Mesenchymal stem cell (in vitro differentiated cells and primary cell): ENCODE measurements around the gene MGST2.

Experiments used
- DNase-seq: peaks from one replicate; pipeline ENCODE4 v3.0.0-alpha.2; 2013
- H2AFZ ChIP-seq: one replicate; pipeline ENCODE4 v1.6.1; 2013; ENCODE audit warnings: low read depth, mild to moderate bottlenecking, control low read depth, inconsistent platforms, low read length, moderate library complexity
- H2AK5ac ChIP-seq: 2 replicates; pipeline ENCODE4 v1.6.1; 2013; ENCODE audit warnings: low read length, moderate library complexity, mild to moderate bottlenecking, inconsistent platforms; ENCODE audit not compliant: severe bottlenecking
- H2BK120ac ChIP-seq: one replicate; pipeline ENCODE4 v1.6.1; 2013; ENCODE audit warnings: low read depth, mild to moderate bottlenecking, inconsistent platforms, low read length, moderate library complexity
- H2BK12ac ChIP-seq, 2 experiments: one replicate each; pipeline ENCODE4 v1.6.1; 2013; ENCODE audit warnings: inconsistent platforms in 2 of 2, low read length in 2 of 2, mild to moderate bottlenecking in 2 of 2, moderate library complexity in 2 of 2, control low read depth in 1 of 2
- H2BK15ac ChIP-seq: one replicate; pipeline ENCODE4 v1.6.1; 2013; ENCODE audit warnings: mild to moderate bottlenecking, low read depth, inconsistent platforms; ENCODE audit not compliant: poor library complexity, severe bottlenecking
- H2BK5ac ChIP-seq: 2 replicates; pipeline ENCODE4 v1.6.1; 2013; ENCODE audit warnings: low read depth, mild to moderate bottlenecking, low read length, control low read depth, inconsistent platforms; ENCODE audit not compliant: poor library complexity, severe bottlenecking
- H3K14ac ChIP-seq, 2 experiments: one replicate each; pipeline ENCODE4 v1.6.1; 2013; ENCODE audit warnings: inconsistent platforms in 2 of 2, low read length in 2 of 2, control low read depth in 1 of 2, mild to moderate bottlenecking in 1 of 2, moderate library complexity in 1 of 2
- H3K18ac ChIP-seq, 2 experiments: one replicate each; pipeline ENCODE4 v1.6.1; 2013; ENCODE audit warnings: inconsistent platforms in 2 of 2, low read length in 2 of 2, control low read depth in 1 of 2, low read depth in 1 of 2, mild to moderate bottlenecking in 1 of 2
- H3K23ac ChIP-seq, 2 experiments: one replicate each; pipeline ENCODE4 v1.6.1; 2013; ENCODE audit warnings: inconsistent platforms in 2 of 2, low read length in 2 of 2, mild to moderate bottlenecking in 2 of 2, moderate library complexity in 2 of 2, control low read depth in 1 of 2
- H3K27ac ChIP-seq: 2 replicates; pipeline ENCODE4 v1.5.1; 2013; ENCODE audit warnings: mild to moderate bottlenecking, moderate library complexity, low read length, control low read depth, inconsistent platforms; ENCODE audit not compliant: poor library complexity, severe bottlenecking
- H3K27me3 ChIP-seq, 2 experiments: 2 replicates each; pipeline versions ENCODE4 v1.6.1 to v1.7.0; 2013; ENCODE audit warnings: low read length in 2 of 2, mild to moderate bottlenecking in 2 of 2, moderate library complexity in 2 of 2, control low read depth in 1 of 2, inconsistent platforms in 1 of 2; ENCODE audit not compliant: control insufficient read depth in 1 of 2, insufficient read depth in 1 of 2
- H3K36me3 ChIP-seq, 2 experiments: 2 replicates each; pipeline versions ENCODE4 v1.6.1 to v1.7.0; 2013; ENCODE audit warnings: low read length in 2 of 2, control low read depth in 1 of 2, inconsistent platforms in 1 of 2, low read depth in 1 of 2, mild to moderate bottlenecking in 1 of 2; ENCODE audit not compliant: insufficient read depth in 2 of 2, control insufficient read depth in 1 of 2
- H3K4ac ChIP-seq, 2 experiments: one replicate each; pipeline ENCODE4 v1.6.1; 2013; ENCODE audit warnings: inconsistent platforms in 2 of 2, low read length in 2 of 2, mild to moderate bottlenecking in 2 of 2, moderate library complexity in 2 of 2, control low read depth in 1 of 2, low read depth in 1 of 2
- H3K4me1 ChIP-seq: 2 replicates; pipeline ENCODE4 v1.6.1; 2013; ENCODE audit warnings: low read depth, low read length, control low read depth; ENCODE audit not compliant: control insufficient read depth, insufficient read depth
- H3K4me2 ChIP-seq: 2 replicates; pipeline ENCODE4 v1.6.1; 2013; ENCODE audit warnings: low read length, mild to moderate bottlenecking, inconsistent platforms; ENCODE audit not compliant: poor library complexity, severe bottlenecking
- H3K4me3 ChIP-seq, 2 experiments: 2 replicates each; pipeline versions ENCODE4 v1.5.1 to v1.7.0; 2013; ENCODE audit warnings: low read length in 2 of 2, mild to moderate bottlenecking in 2 of 2, control low read depth in 1 of 2, low read depth in 1 of 2; ENCODE audit not compliant: insufficient read depth in 1 of 2
- H3K79me1 ChIP-seq: replicated peaks from 2 replicates; pipeline ENCODE4 v1.6.1; 2013; ENCODE audit warnings: mild to moderate bottlenecking, control low read depth, low read length, inconsistent platforms; ENCODE audit not compliant: poor library complexity, severe bottlenecking
- H3K9ac ChIP-seq: 2 replicates; pipeline ENCODE4 v1.7.0; 2013; ENCODE audit warnings: mild to moderate bottlenecking, low read length, moderate library complexity
- H3K9me3 ChIP-seq: 2 replicates; pipeline ENCODE4 v1.7.0; 2013; ENCODE audit warnings: mild to moderate bottlenecking, low read length; ENCODE audit not compliant: control insufficient read depth
- H4K8ac ChIP-seq: one replicate; pipeline ENCODE4 v1.6.1; 2013; ENCODE audit warnings: inconsistent platforms, mild to moderate bottlenecking, low read length, moderate library complexity
- H4K91ac ChIP-seq: one replicate; pipeline ENCODE4 v1.6.1; 2013; ENCODE audit warnings: mild to moderate bottlenecking, low read length, inconsistent platforms
- WGBS: methylation state at CpG from one replicate; pipeline ENCODE4 v1.1.7; 2013; ENCODE audit warnings: mixed read lengths; 5-methylcytosine and 5-hydroxymethylcytosine counted together

Gene MGST2

DNA sequence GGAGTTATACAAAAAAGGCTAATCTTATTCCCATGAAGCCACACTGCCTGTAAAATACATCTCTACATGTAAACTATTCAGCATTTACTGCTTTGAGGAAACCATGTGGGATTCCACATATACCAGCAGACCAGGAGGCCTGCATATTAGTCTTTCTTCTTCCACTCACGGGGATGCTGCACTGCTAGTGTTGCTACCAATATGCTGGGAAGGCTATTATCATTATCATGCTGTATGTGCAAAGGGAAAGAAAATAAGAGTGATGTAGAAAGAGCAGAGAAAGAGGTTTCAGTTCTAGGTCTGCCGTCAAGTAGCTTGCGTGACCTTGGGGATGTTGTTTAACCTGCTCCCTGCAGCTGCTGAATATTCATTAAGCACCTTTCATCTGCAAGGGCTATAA, 61.0 kb downstream of the MGST2 start:
- H2BK15ac ChIP-seq: no peak overlapping the region
- H3K4ac ChIP-seq: peak overlapping the region in 1 of 2 experiments; percentile 13
- no peak overlapping the region for H2BK5ac ChIP-seq
- H3K79me1 ChIP-seq: peaks cover 6% of the 10 kb centered on the region
- no peak overlapping the region for H2AK5ac ChIP-seq
- no peak overlapping the region for H2BK120ac ChIP-seq
- H4K8ac ChIP-seq: no peak overlapping the region
- no peak overlapping the region for H3K27ac ChIP-seq
- H3K14ac ChIP-seq: no peak overlapping the region
- no peak overlapping the region for H4K91ac ChIP-seq
- no peak overlapping the region for H2AFZ ChIP-seq
- H3K18ac ChIP-seq: no peak overlapping the region
- no peak overlapping the region for H3K4me3 ChIP-seq
- no peaks in the 10 kb centered on the region for H3K9me3 ChIP-seq
- H3K27me3 ChIP-seq: no peaks in the 10 kb centered on the region
- 92% methylated on average over 3 of the region's 3 CpGs for WGBS
- no peak overlapping the region for H3K9ac ChIP-seq
- H3K23ac ChIP-seq: no peak overlapping the region
- peaks cover 12 to 20% of the 10 kb centered on the region in 2 experiments for H3K36me3 ChIP-seq
- H3K4me1 ChIP-seq: peaks cover 2% of the 10 kb centered on the region
- DNase-seq: no peak
- no peak overlapping the region for H3K4me2 ChIP-seq
- H2BK12ac ChIP-seq: no peak overlapping the region

DNA sequence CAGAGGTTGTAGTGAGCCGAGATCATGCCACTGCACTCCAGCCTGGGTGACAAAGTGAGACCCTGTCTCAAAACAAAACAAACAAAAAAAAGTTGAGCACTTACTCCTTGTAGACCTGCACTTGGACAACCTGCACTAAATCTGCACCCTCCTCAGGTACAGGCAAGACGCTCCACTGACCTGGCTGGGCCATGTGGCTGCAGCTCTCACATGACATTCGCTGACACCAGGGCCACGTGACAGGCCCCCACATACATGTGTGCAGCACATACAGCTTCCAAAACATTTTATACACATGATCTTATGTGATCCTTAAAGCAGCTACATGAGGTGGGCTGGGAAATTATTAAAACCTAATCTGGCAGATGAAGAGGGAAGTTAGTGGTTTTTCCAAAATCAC, 62.5 kb downstream of the MGST2 start:
- H3K14ac ChIP-seq: no peak overlapping the region
- H2BK15ac ChIP-seq: no peak overlapping the region
- H3K27me3 ChIP-seq: no peaks in the 10 kb centered on the region
- WGBS: 93% methylated on average over 4 of the region's 4 CpGs
- no peak overlapping the region for H2AK5ac ChIP-seq
- peaks cover 6% of the 10 kb centered on the region for H3K79me1 ChIP-seq
- H4K91ac ChIP-seq: no peak overlapping the region
- no peak for DNase-seq
- no peak overlapping the region for H2BK5ac ChIP-seq
- H4K8ac ChIP-seq: no peak overlapping the region
- H3K27ac ChIP-seq: no peak overlapping the region
- H3K4me3 ChIP-seq: no peak overlapping the region
- H3K4me1 ChIP-seq: peaks cover 2% of the 10 kb centered on the region
- no peak overlapping the region for H3K23ac ChIP-seq
- H2AFZ ChIP-seq: no peak overlapping the region
- no peaks in the 10 kb centered on the region for H3K9me3 ChIP-seq
- no peak overlapping the region for H3K4me2 ChIP-seq
- no peak overlapping the region for H2BK120ac ChIP-seq
- H3K18ac ChIP-seq: no peak overlapping the region
- no peak overlapping the region for H3K4ac ChIP-seq
- H2BK12ac ChIP-seq: no peak overlapping the region
- no peak overlapping the region for H3K9ac ChIP-seq
- peaks cover 12 to 20% of the 10 kb centered on the region in 2 experiments for H3K36me3 ChIP-seq

DNA sequence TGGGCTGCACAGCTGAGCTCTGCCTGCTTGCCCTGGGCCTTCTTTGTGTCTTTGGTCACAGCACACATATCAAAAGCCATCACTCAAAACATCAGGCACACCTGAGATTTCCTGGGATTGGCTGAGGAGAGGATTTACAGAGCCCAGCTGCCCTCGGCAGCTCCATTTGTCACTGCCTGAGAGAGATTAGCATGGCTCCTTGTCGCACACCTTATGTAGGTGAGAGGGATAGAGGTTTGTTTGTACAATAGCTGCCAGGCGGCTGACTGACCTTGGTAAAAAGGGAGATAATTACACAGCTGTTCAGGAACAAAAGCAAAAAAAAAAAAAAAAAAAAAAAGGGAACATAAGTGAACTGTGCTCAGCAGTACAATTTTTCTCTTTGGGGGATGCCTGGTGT, 63.2 kb downstream of the MGST2 start:
- H3K27me3 ChIP-seq: no peaks in the 10 kb centered on the region
- peaks cover 7% of the 10 kb centered on the region for H3K79me1 ChIP-seq
- H2BK5ac ChIP-seq: no peak overlapping the region
- WGBS: 96% methylated on average over 3 of the region's 3 CpGs
- no peak overlapping the region for H2BK12ac ChIP-seq
- no peak overlapping the region for H3K27ac ChIP-seq
- H4K91ac ChIP-seq: no peak overlapping the region
- no peak overlapping the region for H2BK120ac ChIP-seq
- no peaks in the 10 kb centered on the region for H3K9me3 ChIP-seq
- H3K4me2 ChIP-seq: no peak overlapping the region
- no peak overlapping the region for H3K14ac ChIP-seq
- H3K36me3 ChIP-seq: peaks cover 12 to 20% of the 10 kb centered on the region in 2 experiments
- H2AFZ ChIP-seq: no peak overlapping the region
- no peak overlapping the region for H3K4me3 ChIP-seq
- H3K4ac ChIP-seq: no peak overlapping the region
- H4K8ac ChIP-seq: no peak overlapping the region
- H2BK15ac ChIP-seq: no peak overlapping the region
- H3K23ac ChIP-seq: no peak overlapping the region
- peaks cover 2% of the 10 kb centered on the region for H3K4me1 ChIP-seq
- no peak overlapping the region for H3K18ac ChIP-seq
- no peak for DNase-seq
- no peak overlapping the region for H3K9ac ChIP-seq
- H2AK5ac ChIP-seq: no peak overlapping the region

DNA sequence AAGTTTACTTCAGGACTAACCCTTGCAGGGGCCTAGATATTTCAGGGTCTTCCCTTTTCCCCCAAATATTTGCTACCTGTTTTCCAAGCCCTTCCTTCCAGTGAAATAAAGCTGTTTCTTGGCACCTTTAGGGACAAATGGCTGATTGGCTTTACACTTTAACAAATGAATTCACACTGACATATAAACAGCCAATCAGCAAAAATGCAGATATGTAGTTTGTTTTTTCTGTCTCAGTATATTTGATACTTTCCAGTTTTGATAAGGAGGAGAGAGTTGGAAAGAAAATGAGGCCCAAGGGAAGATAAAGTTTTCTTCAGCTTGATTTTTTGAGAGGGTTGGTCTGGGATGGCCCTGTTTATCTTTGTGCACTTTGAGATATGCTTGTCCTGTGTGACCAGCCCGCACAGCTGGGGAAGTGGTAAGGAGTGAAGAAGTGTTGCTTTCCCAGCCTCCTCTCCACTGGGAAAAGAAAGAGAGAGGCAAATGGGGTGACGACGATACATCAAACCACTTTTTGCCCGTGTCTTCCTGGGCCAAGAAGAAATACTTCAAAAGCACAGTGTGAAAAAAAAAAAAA, 67.5 kb downstream of the MGST2 start:
- 31% methylated on average over 1 of the region's 4 CpGs for WGBS
- peak; percentile 19 for DNase-seq

More for the DNA sequence above, 67.5 kb downstream of the MGST2 start:
- Histone ChIP-seq H2BK12ac (no peak overlapping the region), H2AK5ac (no peak overlapping the region), H2BK15ac (no peak overlapping the region), H3K27ac (no peak overlapping the region), H3K4ac (no peak overlapping the region), H3K23ac (no peak overlapping the region), H3K9ac (no peak overlapping the region), H3K9me3 (no peaks in the 10 kb centered on the region), H3K27me3 (no peaks in the 10 kb centered on the region), H3K4me1 (peaks cover 5% of the 10 kb centered on the region), H4K91ac (no peak overlapping the region), H3K4me2 (no peak overlapping the region), H3K36me3 (peaks cover 7 to 11% of the 10 kb centered on the region in 2 experiments), H3K79me1 (peaks cover 8% of the 10 kb centered on the region), H3K4me3 (no peak overlapping the region), H3K18ac (no peak overlapping the region), H2BK5ac (no peak overlapping the region), H4K8ac (no peak overlapping the region), H2BK120ac (no peak overlapping the region), H3K14ac (no peak overlapping the region), H2AFZ (no peak overlapping the region)
